Measurements from ENCODE around the gene RPP40.

RPP40 gene

GRCh38 chr6:4961322-4962168 is 42.3 kb downstream of the RPP40 start:
- ChIA-PET CTCF (no interaction called here), POLR2A (no interaction called here)
- DNase-seq (ENCODE audit: low read depth, low spot score): no peak
- no peak overlapping the region for H3K4me3 ChIP-seq (ENCODE audit: low read depth, low read length)
- TF ChIP-seq CTCF (IDR thresholded peaks at IDR 0.05; ENCODE audit: insufficient read depth, low read length, missing control alignments): no peak

- ChIA-PET CTCF (interaction anchor here (1.1 kb wide), 1 partner anchor 14 kb away, joined by 5 read pairs; no protein-coding TSS in a partner anchor), POLR2A (no interaction called here)
Measured at GRCh38 chr6:4958624-4959023, 45.2 kb downstream of the RPP40 start.

GRCh38 chr6:4957521-4958231 is 46.2 kb downstream of the RPP40 start:
- CTCF ChIA-PET: interaction anchor here (1.0 to 1.4 kb wide), 4 partner anchors 10 to 644 kb away, joined by 3 to 5 read pairs (median 3); no protein-coding TSS in a partner anchor
- no peak for DNase-seq (ENCODE audit: low read depth, low spot score)
- no peak for TF ChIP-seq CTCF (IDR thresholded peaks at IDR 0.05; ENCODE audit: insufficient read depth, low read length, missing control alignments)

More at GRCh38 chr6:4958624-4959023, 45.2 kb downstream of the RPP40 start:
- DNase-seq (ENCODE audit: low read depth, low spot score): no peak
- no peak overlapping the region for H3K4me3 ChIP-seq (ENCODE audit: low read depth, low read length)
- no peak for TF ChIP-seq CTCF (IDR thresholded peaks at IDR 0.05; ENCODE audit: insufficient read depth, low read length, missing control alignments)

GRCh38 chr6:4956625-4957024 is 47.2 kb downstream of the RPP40 start:
- H3K4me3 ChIP-seq (ENCODE audit: low read depth, low read length): no peak overlapping the region
- ChIA-PET POLR2A (no interaction called here), CTCF (interaction anchor here (1.0 to 1.4 kb wide), 2 partner anchors 14 to 643 kb away, joined by 3 read pairs; no protein-coding TSS in a partner anchor)
- DNase-seq (ENCODE audit: low read depth, low spot score): no peak
- no peak for TF ChIP-seq CTCF (IDR thresholded peaks at IDR 0.05; ENCODE audit: insufficient read depth, low read length, missing control alignments)

More at GRCh38 chr6:4957521-4958231, 46.2 kb downstream of the RPP40 start:
- POLR2A ChIA-PET: no interaction called here
- no peak overlapping the region for H3K4me3 ChIP-seq (ENCODE audit: low read depth, low read length)

GRCh38 chr6:4953440-4953839 is 50.4 kb downstream of the RPP40 start:
- no peak for DNase-seq (ENCODE audit: low read depth, low spot score)
- no peak for TF ChIP-seq CTCF (IDR thresholded peaks at IDR 0.05; ENCODE audit: insufficient read depth, low read length, missing control alignments)
- ChIA-PET POLR2A (no interaction called here), CTCF (no interaction called here)
- H3K4me3 ChIP-seq (ENCODE audit: low read depth, low read length): no peak overlapping the region

Measured in AG04449 (cell line).